ENCODE data around the gene IL3RA.

- no peak for TF ChIP-seq PKNOX1 (IDR thresholded peaks at IDR 0.05)
- no peak for TF ChIP-seq LEF1 (IDR thresholded peaks at IDR 0.05; ENCODE audit: borderline replicate concordance)
- TF ChIP-seq SP1 (IDR thresholded peaks at IDR 0.05), result no peak
- TF ChIP-seq FOXA1 (IDR thresholded peaks at IDR 0.05), result no peak
- TF ChIP-seq BHLHE40 (IDR thresholded peaks at IDR 0.05; ENCODE audit: borderline replicate concordance), result no peak
- no peak for TF ChIP-seq FOXM1 (IDR thresholded peaks at IDR 0.05; ENCODE audit: borderline replicate concordance)
- no peak for TF ChIP-seq ZNF384 (IDR thresholded peaks at IDR 0.05)
- no peak for TF ChIP-seq SUZ12 (IDR thresholded peaks at IDR 0.05)
These were observed 41.7 kb downstream of the IL3RA start for GRCh38 chrX:1378306-1378759.

Data from HEK293T (cell line).